Stimulated activated CD4-positive, alpha-beta T cell treated with anti-CD3 and anti-CD28 coated beads, Interleukin-15, amount 100 ng/mL, for 24 hours (primary cell): ENCODE measurements around the gene WNT7B.

Experiments
- DNase-seq: peaks from one replicate; pipeline ENCODE4 v3.0.0-alpha.2; 2020

The WNT7B gene

GRCh38 chr22:45994491-45995404 lies 17.8 kb upstream of the WNT7B start:
- peak; percentile 84 for DNase-seq

- no peak for DNase-seq
Measured at GRCh38 chr22:45993841-45994240, 16.9 kb upstream of the WNT7B start.

- DNase-seq: no peak
Measured at GRCh38 chr22:45993143-45993692, 16.3 kb upstream of the WNT7B start.

GRCh38 chr22:45992737-45993136 lies 15.8 kb upstream of the WNT7B start:
- DNase-seq: no peak

GRCh38 chr22:45991098-45991497 lies 14.1 kb upstream of the WNT7B start:
- no peak for DNase-seq

GRCh38 chr22:45987136-45987861 lies 10.3 kb upstream of the WNT7B start:
- no peak for DNase-seq

- no peak for DNase-seq
Measured at GRCh38 chr22:45984316-45984916, 7.5 kb upstream of the WNT7B start.

- DNase-seq: no peak
Measured at GRCh38 chr22:45983797-45984196, 6.8 kb upstream of the WNT7B start.

GRCh38 chr22:45980761-45981160 lies 3.8 kb upstream of the WNT7B start:
- DNase-seq: no peak

GRCh38 chr22:45980268-45980570 lies 3.3 kb upstream of the WNT7B start:
- no peak for DNase-seq

GRCh38 chr22:45978275-45978713 lies 1.3 kb upstream of the WNT7B start:
- no peak for DNase-seq

- DNase-seq: peak; percentile 18
Measured at GRCh38 chr22:45977551-45978274, 751 bp upstream of the WNT7B start.

- DNase-seq: no peak
Measured at GRCh38 chr22:45976254-45977002, 534 bp downstream of the WNT7B start.

GRCh38 chr22:45975164-45976161 lies 1.5 kb downstream of the WNT7B start:
- DNase-seq: no peak

GRCh38 chr22:45974498-45974897 lies 2.5 kb downstream of the WNT7B start:
- no peak for DNase-seq

GRCh38 chr22:45972889-45973253 lies 4.1 kb downstream of the WNT7B start:
- no peak for DNase-seq

- no peak for DNase-seq
Measured at GRCh38 chr22:45972091-45972888, 4.7 kb downstream of the WNT7B start.

GRCh38 chr22:45971408-45972028 lies 5.4 kb downstream of the WNT7B start:
- no peak for DNase-seq

GRCh38 chr22:45970705-45971407 lies 6.1 kb downstream of the WNT7B start:
- no peak for DNase-seq
